Activated T-cell treated with anti-CD3 and anti-CD28 coated beads, Interleukin-2, amount 50 U/mL, for 48 hours (primary cell): Measurements from ENCODE around the gene ZNF366.
"Not testable (repeated sequence)": the region's sequence is repeated elsewhere in the genome, so short reads cannot be mapped to it uniquely, and the experiment has no call there.

Experiments used
- DNase-seq, 2 experiments: peaks; one replicate each; pipeline ENCODE4 v3.0.0-alpha.2; 2020

ZNF366 gene

DNA sequence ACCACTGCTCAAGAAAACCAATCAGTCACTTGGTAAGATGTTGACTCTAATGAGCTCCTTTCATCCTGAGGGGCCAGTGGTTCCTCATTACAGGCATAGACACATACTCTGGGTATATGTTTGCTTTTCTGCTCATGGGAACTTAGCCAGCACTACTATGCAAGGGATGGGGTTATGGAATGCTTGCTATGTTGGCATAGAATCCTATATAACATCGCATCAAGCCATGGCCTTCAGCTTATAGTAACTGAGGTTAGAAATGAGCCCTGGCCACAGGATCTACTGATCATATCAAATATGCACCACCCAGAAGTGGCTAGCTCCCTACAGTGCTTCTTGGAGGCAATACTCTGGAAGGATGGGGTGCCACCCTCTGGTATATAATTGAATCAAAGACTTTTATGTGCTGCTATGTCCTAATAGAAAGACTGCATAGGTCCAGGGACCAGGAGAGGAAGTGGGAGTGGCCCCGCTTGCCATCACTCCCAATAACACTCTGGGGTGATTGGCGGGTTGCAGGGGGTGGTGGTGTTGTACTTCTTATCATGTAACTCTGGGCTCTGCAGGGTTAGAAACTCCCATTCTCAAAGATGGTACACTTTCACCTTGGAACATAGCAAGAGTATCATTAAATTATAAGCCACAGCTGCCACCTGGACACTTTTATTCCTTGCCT is 70.3 kb downstream of the ZNF366 start:
- no peak for DNase-seq

DNA sequence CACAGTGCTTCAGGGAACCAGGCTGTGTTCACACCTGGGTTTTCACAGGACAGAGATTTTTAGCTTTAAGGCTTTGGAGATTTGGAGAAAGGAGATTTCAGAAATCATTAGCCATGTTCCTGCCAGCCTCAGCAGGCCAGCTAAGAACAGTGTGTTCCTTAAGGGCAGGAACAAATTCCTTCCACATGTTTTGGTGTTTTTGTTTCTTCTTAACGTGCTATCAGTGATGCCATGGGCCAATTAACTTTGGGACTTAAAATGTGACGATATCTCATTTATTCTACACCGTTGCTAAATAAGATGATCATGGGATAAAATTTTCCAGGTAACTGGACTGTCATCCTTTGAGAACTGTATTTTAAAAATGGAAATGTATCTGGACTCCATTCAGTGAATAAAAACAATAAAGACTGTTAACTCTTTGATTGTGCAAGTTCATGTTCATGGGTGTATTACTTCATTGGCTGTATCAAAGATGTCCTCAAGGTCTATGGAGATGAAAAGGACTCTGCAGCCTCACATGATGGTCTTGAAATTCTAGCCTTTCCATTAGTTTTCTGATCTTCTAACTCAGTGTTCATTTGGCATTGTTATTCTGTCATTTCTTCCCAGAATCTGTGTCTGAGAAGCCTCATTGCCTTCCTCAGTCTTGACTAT is 72.3 kb downstream of the ZNF366 start:
- no peak for DNase-seq

DNA sequence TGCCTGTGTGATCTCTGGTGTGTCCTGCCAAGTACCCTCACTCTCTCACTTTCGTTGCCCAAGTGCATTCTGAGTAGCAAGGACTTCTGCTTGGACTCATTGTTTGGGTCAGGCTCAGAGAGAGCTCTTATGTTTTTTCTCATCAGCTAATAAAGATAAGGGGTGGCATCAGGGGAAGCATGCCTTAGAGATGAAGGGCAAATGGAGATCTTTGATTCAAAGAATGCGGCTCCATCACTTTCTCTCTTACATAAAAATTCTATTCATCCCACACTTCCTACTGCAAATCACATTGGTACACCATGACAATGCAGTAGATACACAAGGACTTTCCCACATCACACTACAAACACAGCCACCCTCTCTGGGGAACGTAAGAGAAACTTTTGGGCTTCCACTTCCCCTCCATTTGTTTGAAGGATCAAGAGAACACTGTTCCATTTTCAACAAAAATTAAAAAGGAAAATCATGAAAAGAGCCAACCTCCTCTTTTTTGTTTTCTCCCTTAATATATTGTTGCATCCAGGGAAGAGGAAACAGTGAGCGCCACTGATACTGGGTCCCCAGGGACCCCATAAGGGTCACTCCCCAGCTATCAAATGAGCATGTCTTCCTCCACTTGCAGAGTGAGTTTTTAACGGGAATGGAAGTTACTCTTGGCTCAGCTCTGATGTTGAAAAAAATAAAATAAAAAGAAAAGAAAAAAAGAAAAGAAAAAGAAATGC is 73.0 kb downstream of the ZNF366 start:
- DNase-seq: no peak

DNA sequence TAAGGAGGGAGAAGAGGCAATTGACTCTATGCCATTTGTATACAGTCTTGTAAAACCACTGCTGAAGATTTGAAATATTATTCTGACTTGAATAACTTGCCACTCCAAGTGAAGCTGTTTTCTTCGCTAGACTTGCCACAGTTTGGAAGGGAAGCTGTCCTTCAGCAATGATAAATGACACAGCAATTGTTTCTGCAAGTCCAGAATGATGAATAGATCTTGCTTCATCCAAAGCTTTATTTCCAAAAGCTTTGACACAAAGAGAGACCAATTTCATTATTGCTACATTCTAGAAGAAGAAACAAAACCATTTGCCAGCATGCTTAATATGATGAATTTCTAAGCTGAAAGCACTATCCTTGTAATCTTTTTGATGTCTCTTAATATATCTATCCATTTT is 73.7 kb downstream of the ZNF366 start:
- DNase-seq: no peak

DNA sequence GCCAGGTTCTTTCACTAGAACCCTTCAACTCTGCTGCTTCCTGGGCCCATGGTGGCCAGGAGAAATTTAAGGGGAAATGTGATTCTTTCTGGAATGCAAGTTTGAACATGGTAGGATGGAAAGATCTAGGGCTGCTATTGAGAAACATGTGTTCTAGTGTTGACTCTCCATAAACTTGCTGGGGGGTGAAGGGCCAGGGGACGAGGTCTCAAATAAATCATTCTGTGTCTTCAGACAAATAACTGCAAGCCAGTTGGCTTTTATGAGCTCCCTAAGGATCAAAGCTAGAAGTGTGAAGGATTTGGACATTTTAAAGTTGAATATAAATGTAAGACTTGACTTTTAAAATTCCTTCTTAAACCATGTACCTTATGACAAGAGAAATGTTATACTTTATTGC is 78.5 kb downstream of the ZNF366 start:
- no peak for DNase-seq

DNA sequence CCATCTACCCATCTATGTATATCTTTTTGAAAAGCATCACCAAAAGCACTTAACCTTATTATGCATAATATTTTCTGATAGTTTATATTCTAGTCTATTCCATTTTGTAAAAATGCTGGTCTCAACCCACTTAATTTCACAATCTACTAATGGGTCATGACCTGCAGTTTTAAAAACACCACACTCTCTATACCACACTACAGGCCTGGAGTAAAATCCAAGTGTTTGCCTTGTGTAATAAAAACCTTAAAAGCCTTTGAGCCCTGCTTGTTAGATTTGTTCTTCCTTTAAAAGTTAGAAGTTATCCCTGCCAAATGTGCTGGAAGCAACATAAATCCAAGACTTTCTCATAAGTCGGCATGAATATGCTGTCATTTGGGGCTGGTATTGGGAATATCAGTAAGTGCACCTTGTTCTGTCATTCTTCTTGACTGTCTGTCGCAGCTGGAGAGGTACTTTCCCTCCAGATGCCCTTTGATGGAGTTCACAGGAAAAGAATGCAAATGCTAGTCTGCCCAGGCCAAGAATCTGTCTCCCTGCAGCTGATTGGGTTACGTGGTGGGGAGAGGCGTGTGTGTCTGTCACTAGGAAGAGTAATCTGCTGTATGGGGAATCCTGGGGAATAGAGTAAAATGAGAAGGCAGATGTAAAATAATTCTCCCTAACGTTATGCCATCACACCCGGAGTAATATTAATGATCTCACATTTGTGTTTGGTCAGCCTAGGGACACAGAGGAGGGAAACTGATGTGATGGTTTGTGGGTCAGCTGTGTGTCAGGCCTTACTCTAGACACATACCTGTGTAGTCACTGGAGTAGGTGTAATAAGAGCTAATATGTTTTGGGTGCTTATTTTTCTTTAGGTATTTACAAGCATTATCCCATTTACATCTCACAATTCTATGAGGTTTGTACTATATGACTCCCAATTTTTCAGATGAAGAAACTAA is 79.4 kb downstream of the ZNF366 start:
- no peak for DNase-seq

DNA sequence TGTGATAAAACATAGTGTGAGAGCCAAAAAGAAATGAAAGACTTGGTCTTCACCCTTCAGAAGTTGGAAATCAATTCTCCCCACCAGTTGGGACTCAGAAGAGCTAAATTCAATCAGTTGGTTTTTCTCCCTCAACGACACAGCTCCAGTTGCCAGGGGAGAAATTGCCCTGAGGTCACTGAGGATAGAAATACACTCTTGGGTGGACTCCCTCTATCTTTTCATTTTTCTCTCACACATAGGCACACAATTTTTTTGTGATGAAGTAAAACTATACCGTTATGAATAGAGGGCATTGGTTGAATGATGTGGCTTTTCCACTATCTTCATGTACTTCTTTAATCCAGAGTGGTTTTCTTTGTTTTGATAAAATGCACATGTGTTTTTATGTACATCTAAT is 80.2 kb downstream of the ZNF366 start:
- DNase-seq: no peak

DNA sequence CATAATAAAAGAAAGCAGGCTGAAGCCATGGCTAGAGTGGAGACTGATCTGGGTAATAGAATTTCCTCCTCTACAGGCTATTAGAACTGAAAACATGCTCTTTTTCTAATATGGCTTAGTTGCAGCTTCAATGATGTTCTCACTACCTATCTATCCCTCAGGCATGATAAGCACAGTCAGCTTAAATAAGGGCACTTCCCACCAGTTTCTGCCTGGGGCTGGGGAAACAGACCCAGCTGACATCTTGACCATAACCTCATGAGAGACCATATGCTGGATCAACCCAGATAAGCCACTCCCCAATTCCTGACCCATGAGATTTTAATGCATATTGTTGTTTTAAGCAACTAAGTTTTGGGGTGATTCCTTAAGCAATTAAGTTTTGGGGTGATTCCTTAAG is 81.2 kb downstream of the ZNF366 start:
- no peak for DNase-seq

DNA sequence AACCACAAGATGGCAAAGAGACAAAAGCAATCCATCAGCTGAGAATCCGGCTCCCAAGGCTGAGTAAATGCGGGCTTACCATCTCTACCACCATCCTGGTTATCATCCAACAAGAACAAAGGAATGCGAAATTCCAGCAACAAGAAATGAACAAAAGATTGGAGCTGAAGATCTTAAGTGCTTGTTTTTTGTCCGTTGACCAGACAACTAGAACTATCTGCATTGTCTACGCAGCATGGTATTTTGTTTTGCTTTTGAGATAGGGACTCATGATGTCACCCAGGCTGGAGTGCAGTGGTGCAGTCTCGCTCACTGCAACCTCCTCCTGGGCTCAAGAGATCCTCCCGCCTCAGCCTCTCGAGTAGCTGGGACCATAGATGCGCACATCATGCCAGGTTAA is 88.9 kb downstream of the ZNF366 start:
- DNase-seq: no peak

DNA sequence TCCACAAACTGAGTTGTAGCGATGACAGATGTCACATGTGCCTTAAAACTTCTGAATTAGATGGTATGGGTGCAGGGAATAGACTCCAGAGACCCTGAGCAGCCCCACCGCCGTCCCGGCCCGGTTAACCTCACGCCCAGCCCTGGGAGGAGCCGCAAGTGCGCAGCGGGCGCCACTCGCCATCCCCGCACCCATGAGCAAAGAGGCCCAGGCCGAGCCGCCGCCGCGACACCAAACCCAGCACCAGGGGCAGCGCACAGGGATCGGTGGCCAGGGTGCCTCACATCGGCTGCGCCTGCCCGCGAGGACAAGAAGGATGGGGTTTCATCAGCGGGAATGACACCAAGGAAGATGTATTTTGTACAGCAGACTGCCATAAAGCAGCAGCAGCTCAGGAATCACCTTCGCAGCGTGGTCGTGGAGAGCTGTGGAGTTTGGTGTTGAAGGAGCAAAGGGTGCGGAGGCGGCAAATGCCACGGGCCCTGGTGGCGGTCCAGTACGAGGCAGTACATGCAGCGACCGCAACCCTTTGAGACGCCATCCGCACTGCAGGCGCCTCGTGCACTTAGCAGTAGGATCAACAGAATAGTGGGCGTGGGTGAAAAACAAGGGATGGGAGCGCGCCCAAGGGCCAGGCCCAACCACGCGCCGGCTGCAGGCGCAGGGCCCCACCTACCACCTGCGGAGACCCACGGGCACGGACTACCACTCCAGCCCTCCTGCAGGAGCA is 89.7 kb downstream of the ZNF366 start:
- no peak for DNase-seq

DNA sequence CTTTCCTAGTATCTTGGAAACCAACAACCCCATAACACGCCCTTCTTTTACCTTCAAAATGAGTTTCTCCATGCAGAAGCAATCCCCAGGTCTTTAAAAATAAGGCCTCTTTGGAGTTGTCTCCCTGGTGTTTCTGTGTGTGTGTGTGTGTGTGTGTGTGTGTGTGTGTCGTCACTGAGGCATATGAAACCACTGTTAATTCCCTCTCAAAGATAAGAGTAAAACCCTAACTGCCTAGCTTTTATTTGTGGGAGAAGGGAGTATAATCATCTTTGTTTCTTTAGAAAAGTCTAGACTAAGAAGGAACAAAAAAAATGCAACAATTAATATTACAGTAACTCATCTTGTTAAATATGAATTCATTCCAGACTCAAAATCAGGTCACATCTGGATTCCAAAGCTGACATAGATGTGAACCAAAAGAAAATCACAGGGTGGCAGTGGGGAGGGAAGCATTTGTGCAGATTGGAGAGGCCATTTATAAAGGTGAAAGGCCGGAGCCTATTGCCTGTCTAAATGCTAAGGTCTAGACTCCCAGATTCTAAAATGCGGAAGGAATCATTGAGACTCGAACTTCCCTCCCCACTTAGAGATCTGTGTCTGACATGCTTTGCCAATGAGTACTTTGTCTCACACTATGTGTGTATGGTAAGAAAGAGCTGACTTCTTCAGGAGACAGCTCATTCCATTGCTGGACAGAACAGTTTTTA is 91.4 kb downstream of the ZNF366 start:
- no peak for DNase-seq

DNA sequence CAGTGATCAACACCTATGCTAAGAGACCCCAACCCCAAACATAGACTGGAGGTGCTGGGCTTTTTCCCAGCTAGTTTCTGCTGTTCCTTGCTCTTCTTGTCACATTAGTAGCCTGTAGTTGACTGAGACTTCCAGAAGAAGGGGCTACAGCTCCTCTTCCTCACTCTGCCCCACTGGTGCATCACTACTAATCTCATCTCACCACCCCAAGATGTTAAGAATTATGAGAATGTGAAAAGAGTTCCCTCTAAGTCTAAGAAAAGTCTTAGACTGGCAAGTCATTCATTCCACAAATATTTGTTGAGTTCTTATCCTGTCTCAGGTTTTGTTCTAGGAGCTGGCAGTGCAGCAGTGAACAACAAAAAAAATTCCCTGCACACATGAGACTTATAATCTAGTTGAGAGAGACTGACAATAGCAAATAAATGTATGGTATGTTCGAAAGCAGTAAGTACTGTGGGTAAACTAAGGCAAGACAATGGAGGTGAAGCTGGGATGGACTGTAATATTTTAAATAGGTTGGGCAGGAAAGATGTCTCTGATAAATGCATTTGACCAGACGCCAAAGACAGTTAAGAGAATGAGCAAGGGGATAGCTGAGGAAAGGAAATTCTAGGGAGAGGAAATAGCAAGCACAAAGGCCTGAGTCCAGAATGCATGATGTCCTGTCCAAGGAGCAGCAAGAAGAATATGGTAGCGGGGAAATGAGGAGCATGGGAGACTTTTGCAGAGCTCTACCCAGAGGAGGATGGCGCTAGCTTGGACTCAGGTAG is 94.7 kb downstream of the ZNF366 start:
- DNase-seq: no peak

DNA sequence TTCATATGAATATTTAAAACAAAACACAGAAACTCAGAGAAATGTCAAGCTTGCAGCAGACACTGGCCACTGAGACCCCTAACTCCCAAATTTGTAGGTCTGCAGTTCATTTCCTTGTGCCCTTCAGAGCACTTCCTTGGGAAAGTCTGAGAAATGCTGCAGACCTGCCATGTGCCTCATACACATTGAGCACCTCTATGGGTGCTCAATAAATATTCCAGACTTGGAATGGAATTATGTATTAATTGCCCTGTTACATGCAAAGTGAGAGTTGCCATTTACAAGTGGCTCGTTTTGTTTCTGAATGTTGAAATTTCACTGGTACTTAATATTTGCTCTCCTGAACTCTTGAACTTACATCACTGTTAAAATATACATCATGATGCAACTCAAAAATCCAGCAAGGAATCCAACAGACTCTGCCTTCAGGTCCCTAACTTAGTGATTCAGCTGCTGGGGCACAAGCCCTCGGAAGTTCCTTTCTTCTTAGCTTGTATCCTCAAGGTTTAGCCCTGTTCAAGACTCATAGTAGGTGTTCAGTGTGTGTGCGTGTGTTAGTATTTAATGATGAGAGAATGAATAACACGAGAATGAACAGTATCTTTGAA is 96.4 kb downstream of the ZNF366 start:
- no peak for DNase-seq

DNA sequence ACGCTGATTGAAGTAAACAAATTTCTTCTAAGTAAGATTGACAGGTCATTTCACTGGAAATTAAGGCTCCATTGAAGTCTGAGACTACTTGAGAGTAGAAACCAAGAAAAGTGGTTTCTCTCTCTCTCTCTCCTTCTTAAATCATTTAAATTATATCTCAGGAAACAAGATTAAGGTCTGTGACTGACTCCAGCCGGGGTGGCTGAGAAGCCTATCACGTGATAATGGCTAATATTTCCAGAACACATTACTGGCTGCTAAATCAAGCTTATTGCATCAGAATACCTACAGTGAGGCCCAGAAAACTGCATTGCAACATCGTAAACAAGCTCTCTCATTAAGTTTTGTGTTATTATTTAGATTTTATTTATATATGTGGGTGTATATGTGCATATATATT is 98.6 kb downstream of the ZNF366 start:
- no peak for DNase-seq

DNA sequence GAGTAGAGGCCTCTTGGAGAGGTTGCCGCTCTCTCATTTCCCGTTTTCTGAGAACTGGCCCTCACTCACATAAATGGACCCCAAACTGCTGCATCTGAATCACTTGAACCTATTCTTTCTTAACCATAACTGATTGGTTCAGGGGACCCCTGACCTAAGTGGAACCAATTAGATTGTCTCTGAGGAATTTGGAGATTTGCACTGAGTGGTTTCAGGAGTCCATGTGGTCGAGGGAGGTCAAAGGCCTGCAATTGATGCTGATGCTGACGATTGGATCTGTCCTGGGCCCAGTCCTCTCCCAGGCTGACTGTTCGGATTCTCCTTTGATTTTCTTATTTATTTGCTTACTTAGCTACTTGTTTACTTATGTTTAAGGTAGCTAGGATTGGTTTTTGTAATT is 99.1 kb downstream of the ZNF366 start:
- DNase-seq: no peak

DNA sequence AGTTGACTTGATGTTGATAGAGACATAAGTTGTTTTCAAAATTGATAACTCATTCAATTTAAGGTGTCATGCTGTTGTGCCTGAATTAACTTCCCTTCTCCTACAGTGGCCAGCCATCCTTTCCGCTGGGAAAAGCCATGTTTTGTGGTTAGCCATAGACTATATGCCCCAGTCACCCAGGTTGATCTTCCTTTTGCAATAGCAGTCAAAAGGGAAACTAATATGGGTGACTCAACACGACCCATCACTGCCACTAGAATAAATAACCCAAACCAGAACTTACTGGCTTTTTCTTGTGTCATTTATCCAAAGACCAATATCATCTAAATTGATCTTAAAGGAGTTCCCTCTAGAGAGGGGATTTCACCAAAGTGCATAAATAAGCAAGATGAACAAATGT is 99.7 kb downstream of the ZNF366 start:
- no peak for DNase-seq

DNA sequence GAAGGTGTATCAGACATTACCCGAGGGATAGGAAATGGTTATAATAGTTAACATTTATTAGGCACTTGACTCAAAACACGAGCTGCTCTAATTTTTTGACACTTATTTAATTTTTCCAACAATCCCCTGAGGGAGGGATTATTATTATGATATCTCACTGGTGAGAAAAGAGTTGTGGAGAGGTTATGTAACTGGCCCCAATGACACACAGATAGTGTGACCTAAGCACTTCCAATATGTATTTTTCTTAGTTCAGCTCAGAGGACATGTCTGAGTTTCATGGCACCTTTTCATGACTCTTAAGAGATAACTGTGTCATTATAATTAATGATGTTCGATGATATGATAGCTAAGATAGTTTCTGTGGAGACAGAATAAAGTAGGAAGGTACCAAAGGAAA is 100.1 kb downstream of the ZNF366 start:
- no peak for DNase-seq

DNA sequence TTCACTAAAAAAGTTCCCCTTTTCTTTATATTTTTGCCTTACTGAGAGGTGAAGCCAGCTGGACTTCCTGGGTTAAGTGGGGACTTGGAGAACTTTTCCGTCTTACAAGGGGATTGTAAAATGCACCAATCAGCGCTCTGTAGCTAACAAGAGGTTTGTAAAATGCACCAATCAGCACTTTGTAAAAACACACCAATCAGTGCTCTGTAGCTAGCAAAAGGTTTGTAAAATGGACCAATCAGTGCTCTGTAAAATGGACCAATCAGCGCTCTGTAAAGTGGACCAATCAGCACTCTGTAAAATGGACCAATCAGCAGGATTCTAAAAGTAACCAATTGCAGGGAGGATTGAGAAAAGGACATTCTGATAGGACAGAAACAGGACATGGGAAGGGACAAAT is 102.4 kb downstream of the ZNF366 start:
- not testable (repeated sequence) for DNase-seq

DNA sequence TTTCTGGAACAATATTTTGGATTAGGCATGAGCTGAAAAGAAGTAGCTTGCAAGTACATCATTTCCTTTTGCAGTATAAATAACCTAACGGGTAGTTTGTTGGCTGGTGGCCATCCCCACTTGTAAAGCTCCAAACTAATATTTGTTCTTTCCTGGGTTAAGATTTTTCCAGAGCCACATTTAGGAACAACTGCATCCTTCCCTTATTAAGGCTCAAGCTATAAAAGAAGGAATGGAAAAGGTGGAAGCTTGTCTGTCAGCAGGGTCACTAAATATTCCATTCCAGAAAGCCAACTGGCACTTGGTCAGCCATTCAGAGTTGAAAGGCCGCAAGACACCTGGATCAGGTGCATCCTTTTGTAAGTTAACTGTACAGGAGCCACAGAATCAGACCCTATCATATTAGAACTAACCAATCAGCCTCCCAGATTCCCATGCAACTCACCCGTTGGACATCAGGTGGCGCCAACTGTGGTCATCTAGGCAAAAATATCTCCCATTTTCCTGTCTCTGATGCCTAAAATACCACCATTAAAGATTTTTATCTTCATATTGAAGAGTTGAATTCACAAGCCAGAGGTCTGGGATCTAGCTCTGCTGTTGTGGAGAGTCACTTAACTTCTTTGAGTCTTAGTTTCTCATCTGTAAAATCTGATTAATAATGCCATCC is 104.1 kb downstream of the ZNF366 start:
- DNase-seq: no peak

DNA sequence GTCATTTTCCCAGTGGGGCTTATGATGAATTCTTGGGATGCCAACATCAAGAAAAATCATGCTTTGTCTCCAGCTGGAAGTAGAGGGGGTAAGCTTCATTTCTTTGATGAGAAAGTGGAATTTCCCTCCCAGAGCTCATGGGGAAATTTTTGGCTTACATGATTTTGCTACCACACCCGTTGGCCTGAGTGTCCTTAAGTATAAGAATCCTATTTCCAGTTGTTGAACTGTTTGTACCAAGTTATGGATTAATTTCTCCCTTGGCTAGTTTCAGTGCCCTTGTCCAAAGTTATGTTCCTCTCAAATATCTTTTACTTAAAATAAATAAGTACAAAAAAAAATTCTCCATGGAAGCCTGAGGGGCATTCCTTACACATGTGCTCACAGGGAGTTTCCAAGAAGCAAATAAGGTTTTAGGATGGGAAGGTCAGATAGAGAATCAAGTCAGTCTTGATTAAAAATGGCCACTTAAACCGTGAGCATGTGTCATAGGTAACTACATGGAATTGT is 104.8 kb downstream of the ZNF366 start:
- DNase-seq: no peak
